Measurements from ENCODE around the gene TELO2.

TELO2 gene

GRCh38 chr16:1533443-1533951 lies 40.3 kb downstream of the TELO2 start, which contains the start of gene TMEM204:
Gene TMEM204 (plus strand): TSS chr16:1533666. CDS start chr16:1534276, 610 bp downstream.
- no peak for TF ChIP-seq CTCF (IDR thresholded peaks at IDR 0.05; ENCODE audit: insufficient read depth, low read length, missing control alignments)
- ChIA-PET CTCF (no interaction called here), POLR2A (interaction anchor here (0.7 to 1.7 kb wide), 2 partner anchors 14 to 21 kb away, joined by 3 read pairs; no protein-coding TSS in a partner anchor)
- H3K4me3 ChIP-seq (ENCODE audit: low read depth, low read length): peak within 1 kb of the TSS; percentile 60
- DNase-seq (ENCODE audit: low read depth, low spot score): peak; percentile 28

- DNase-seq (ENCODE audit: low read depth, low spot score): no peak
- H3K4me3 ChIP-seq (ENCODE audit: low read depth, low read length): peak overlapping the region; percentile 60
- TF ChIP-seq CTCF (IDR thresholded peaks at IDR 0.05; ENCODE audit: insufficient read depth, low read length, missing control alignments): no peak
- POLR2A ChIA-PET: interaction anchor here (1.7 kb wide), 1 partner anchor 14 kb away, joined by 3 read pairs; no protein-coding TSS in a partner anchor
- CTCF ChIA-PET: no interaction called here
Observed at GRCh38 chr16:1534021-1535020, 41.2 kb downstream of the TELO2 start.

GRCh38 chr16:1535391-1536291 lies 42.5 kb downstream of the TELO2 start:
- peak overlapping the region; percentile 60 for H3K4me3 ChIP-seq (ENCODE audit: low read depth, low read length)
- ChIA-PET CTCF (interaction anchor here (0.9 to 1.2 kb wide), 2 partner anchors 13 to 81 kb away, joined by 3 read pairs; no protein-coding TSS in a partner anchor), POLR2A (interaction anchor here (1.7 kb wide), 1 partner anchor 12 kb away, joined by 3 read pairs; no protein-coding TSS in a partner anchor)
- no peak for TF ChIP-seq CTCF (IDR thresholded peaks at IDR 0.05; ENCODE audit: insufficient read depth, low read length, missing control alignments)
- no peak for DNase-seq (ENCODE audit: low read depth, low spot score)

GRCh38 chr16:1536601-1537000 lies 43.4 kb downstream of the TELO2 start:
- no peak for TF ChIP-seq CTCF (IDR thresholded peaks at IDR 0.05; ENCODE audit: insufficient read depth, low read length, missing control alignments)
- no peak for DNase-seq (ENCODE audit: low read depth, low spot score)
- ChIA-PET POLR2A (no interaction called here), CTCF (no interaction called here)
- no peak overlapping the region for H3K4me3 ChIP-seq (ENCODE audit: low read depth, low read length)

GRCh38 chr16:1537138-1537577 lies 44.0 kb downstream of the TELO2 start:
- CTCF ChIA-PET: no interaction called here
- TF ChIP-seq CTCF (IDR thresholded peaks at IDR 0.05; ENCODE audit: insufficient read depth, low read length, missing control alignments): no peak
- POLR2A ChIA-PET: no interaction called here
- no peak for DNase-seq (ENCODE audit: low read depth, low spot score)
- H3K4me3 ChIP-seq (ENCODE audit: low read depth, low read length): no peak overlapping the region

All from AG04449 (cell line).